Neural cell (in vitro differentiated cells): ENCODE data around the gene MAPK4. TPM values are rescaled to one million over a fixed set of nuclear protein-coding genes. Genes with fewer than 3 reads are reported as not detected.

Experiments used
- H2AFZ ChIP-seq: fragments of 200-600, 300-800 bp; sonication (generic), shearing (Covaris generic); 2 replicates; pipeline ENCODE4 v1.6.0; 2014; ENCODE audit warnings: low read depth, mild to moderate bottlenecking, antibody characterized with exemption, low read length, moderate library complexity
- H3F3A ChIP-seq: fragments of 200-600 bp; shearing (Covaris generic); 2 replicates; pipeline ENCODE4 v1.6.1; 2016; ENCODE audit warnings: mild to moderate bottlenecking, moderate library complexity, mixed read lengths, antibody characterized with exemption, low read length; ENCODE audit not compliant: insufficient read depth, poor library complexity, severe bottlenecking
- H3K27ac ChIP-seq: fragments of 200-600, 300-800 bp; sonication (generic), shearing (Covaris generic); 2 replicates; pipeline ENCODE4 v1.5.1; 2014; ENCODE audit warnings: mild to moderate bottlenecking, low read length, moderate library complexity
- H3K27me3 ChIP-seq: fragments of 300-800, 200-600 bp; sonication (generic), shearing (Covaris generic); 2 replicates; pipeline ENCODE4 v1.6.0; 2014; ENCODE audit warnings: mild to moderate bottlenecking, low read depth, low read length, moderate library complexity; ENCODE audit not compliant: insufficient read depth
- H3K36me3 ChIP-seq: fragments of 300-800, 200-600 bp; sonication (generic), shearing (Covaris generic); 2 replicates; pipeline ENCODE4 v1.5.1; 2014; ENCODE audit warnings: mild to moderate bottlenecking, antibody characterized with exemption, low read length, moderate library complexity; ENCODE audit not compliant: insufficient read depth
- H3K4me2 ChIP-seq: fragments of 300-800, 200-600 bp; sonication (generic), shearing (Covaris generic); 2 replicates; pipeline ENCODE4 v1.6.0; 2014; ENCODE audit warnings: mild to moderate bottlenecking, low read length
- H3K4me3 ChIP-seq: fragments of 300-800, 200-600 bp; sonication (generic), shearing (Covaris generic); 2 replicates; pipeline ENCODE4 v1.5.1; 2014; ENCODE audit warnings: mild to moderate bottlenecking, low read length, moderate library complexity
- H3K79me2 ChIP-seq: fragments of 200-600 bp; shearing (Covaris generic); replicated peaks from 2 replicates; pipeline ENCODE4 v1.6.0; 2014; ENCODE audit warnings: mild to moderate bottlenecking, low read length, moderate library complexity; ENCODE audit not compliant: insufficient read depth
- H3K9ac ChIP-seq: fragments of 300-800, 200-600 bp; sonication (generic), shearing (Covaris generic); 2 replicates; pipeline ENCODE4 v1.6.1; 2016; ENCODE audit warnings: mild to moderate bottlenecking, low read length, mixed read lengths
- H3K9me2 ChIP-seq: fragments of 200-600 bp; shearing (Covaris generic); 2 replicates; pipeline ENCODE4 v1.6.1; 2016; ENCODE audit warnings: mild to moderate bottlenecking, low read length, mixed read lengths; ENCODE audit not compliant: insufficient read depth
- H3K9me3 ChIP-seq: fragments of 200-600, 300-800 bp; sonication (generic), shearing (Covaris generic); 2 replicates; pipeline ENCODE4 v1.6.1; 2016; ENCODE audit warnings: mild to moderate bottlenecking, mixed run types, low read length, moderate library complexity, mixed read lengths
- H4K20me1 ChIP-seq: fragments of 200-600 bp; shearing (Covaris generic); 2 replicates; pipeline ENCODE4 v1.6.1; 2016; ENCODE audit warnings: mild to moderate bottlenecking, mixed run types; ENCODE audit not compliant: insufficient read depth
- EP300 ChIP-seq: fragments of 450-650 bp; conservative IDR thresholded peaks from 2 replicates; pipeline ENCODE4 v1.6.1; 2014; ENCODE audit warnings: antibody characterized with exemption, mild to moderate bottlenecking, moderate library complexity; ENCODE audit not compliant: poor library complexity, severe bottlenecking
- EZH2 ChIP-seq: fragments of 200-600, 300-800 bp; shearing (Covaris generic), sonication (generic); IDR thresholded peaks from 2 replicates; pipeline ENCODE4 v1.6.1; 2014; ENCODE audit warnings: antibody characterized with exemption, low read length, borderline replicate concordance, mild to moderate bottlenecking; ENCODE audit not compliant: insufficient read depth, poor library complexity, severe bottlenecking
- MXI1 ChIP-seq: fragments of 450-650 bp; conservative IDR thresholded peaks from 2 replicates; pipeline ENCODE4 v1.6.1; 2014; ENCODE audit warnings: antibody characterized with exemption, mild to moderate bottlenecking; ENCODE audit not compliant: poor library complexity, severe bottlenecking
- POLR2AphosphoS5 ChIP-seq: IDR thresholded peaks from 2 replicates; pipeline ENCODE4 v1.6.1; 2012
- RAD21 ChIP-seq: fragments of 450-650 bp; conservative IDR thresholded peaks from 2 replicates; pipeline ENCODE4 v1.6.1; 2014; ENCODE audit warnings: antibody characterized with exemption, mild to moderate bottlenecking, moderate library complexity
- SMC3 ChIP-seq: fragments of 450-650 bp; conservative IDR thresholded peaks from 2 replicates; pipeline ENCODE4 v1.6.1; 2014; ENCODE audit warnings: antibody characterized with exemption, mild to moderate bottlenecking, moderate library complexity; ENCODE audit not compliant: poor library complexity
- TAF1 ChIP-seq: IDR thresholded peaks from 2 replicates; pipeline ENCODE4 v1.6.1; 2012; ENCODE audit warnings: low read depth
- polyA plus RNA-seq: library from polyadenylated mRNA; depleted of rRNA; stranded (reverse); fragments of >200 nt; gene quantifications from 2 replicates; pipeline ENCODE4 v1.2.3, GENCODE V29; 2014
- TF ChIP-seq, protein P1 (sequence below): IDR thresholded peaks from 2 replicates; pipeline ENCODE4 v1.6.1; 2012; ENCODE audit warnings: borderline replicate concordance
- TF ChIP-seq, protein P2 (sequence below): fragments of 450-650 bp; IDR thresholded peaks from 2 replicates; pipeline ENCODE4 v1.5.1; 2014; ENCODE audit warnings: antibody characterized with exemption, mild to moderate bottlenecking, moderate library complexity; ENCODE audit not compliant: poor library complexity, severe bottlenecking

Gene MAPK4
- polyA plus RNA-seq, 1 donor from 2014 or later: 12.7 TPM

DNA sequence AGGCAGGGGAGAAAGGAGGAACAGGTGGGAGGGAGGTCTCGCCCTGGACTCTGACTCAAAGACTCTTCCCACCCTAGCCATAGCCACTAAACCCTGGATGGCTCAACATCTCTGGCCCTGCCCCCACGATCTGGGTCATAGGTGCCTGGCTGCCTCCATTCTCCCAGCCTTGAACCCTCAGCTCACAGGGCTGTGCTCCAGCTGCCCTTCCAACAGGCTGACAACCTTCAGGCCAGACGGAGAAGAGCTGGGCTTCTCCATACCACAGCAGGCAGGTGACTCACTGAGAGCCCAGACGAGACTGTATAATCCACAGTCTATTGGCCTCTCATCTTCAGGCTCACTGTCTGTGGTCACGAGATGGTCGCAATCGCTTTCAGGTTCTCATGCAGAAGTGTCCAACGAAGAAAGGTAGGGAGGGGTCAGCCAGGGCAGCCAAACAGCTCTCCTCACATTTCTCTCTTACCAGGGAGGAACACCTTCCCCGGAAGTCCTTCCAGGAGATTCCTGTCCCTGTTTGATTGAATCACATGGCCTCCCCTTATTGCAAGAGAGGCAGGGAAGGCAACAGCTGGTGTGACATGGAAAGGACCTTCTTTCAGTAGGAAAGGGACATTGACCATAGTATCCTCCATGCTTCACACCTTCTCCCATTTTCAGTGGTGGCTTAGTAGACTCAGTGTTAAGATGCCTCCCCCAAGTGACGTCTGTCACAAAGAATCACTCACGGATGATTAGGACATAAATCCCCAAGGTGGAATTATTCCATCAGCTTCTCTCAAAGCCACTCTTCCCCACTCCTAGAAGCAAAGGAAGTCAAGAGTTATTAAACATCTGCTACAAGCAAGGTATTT lies 159.8 kb downstream of the MAPK4 start:
- Histone ChIP-seq H3K9ac (no peak overlapping the region), H3K4me3 (peak overlapping the region; percentile 16), H2AFZ (no peak overlapping the region), H3K9me3 (no peaks in the 10 kb centered on the region), H3F3A (no peaks in the 10 kb centered on the region), H3K36me3 (peaks cover 10% of the 10 kb centered on the region), H3K79me2 (no peaks in the 10 kb centered on the region), H3K27me3 (no peaks in the 10 kb centered on the region), H4K20me1 (no peaks in the 10 kb centered on the region), H3K27ac (no peak overlapping the region), H3K9me2 (no peaks in the 10 kb centered on the region), H3K4me2 (no peak overlapping the region)
- no peak for TF ChIP-seq SMC3
- TF ChIP-seq, protein P1, sequence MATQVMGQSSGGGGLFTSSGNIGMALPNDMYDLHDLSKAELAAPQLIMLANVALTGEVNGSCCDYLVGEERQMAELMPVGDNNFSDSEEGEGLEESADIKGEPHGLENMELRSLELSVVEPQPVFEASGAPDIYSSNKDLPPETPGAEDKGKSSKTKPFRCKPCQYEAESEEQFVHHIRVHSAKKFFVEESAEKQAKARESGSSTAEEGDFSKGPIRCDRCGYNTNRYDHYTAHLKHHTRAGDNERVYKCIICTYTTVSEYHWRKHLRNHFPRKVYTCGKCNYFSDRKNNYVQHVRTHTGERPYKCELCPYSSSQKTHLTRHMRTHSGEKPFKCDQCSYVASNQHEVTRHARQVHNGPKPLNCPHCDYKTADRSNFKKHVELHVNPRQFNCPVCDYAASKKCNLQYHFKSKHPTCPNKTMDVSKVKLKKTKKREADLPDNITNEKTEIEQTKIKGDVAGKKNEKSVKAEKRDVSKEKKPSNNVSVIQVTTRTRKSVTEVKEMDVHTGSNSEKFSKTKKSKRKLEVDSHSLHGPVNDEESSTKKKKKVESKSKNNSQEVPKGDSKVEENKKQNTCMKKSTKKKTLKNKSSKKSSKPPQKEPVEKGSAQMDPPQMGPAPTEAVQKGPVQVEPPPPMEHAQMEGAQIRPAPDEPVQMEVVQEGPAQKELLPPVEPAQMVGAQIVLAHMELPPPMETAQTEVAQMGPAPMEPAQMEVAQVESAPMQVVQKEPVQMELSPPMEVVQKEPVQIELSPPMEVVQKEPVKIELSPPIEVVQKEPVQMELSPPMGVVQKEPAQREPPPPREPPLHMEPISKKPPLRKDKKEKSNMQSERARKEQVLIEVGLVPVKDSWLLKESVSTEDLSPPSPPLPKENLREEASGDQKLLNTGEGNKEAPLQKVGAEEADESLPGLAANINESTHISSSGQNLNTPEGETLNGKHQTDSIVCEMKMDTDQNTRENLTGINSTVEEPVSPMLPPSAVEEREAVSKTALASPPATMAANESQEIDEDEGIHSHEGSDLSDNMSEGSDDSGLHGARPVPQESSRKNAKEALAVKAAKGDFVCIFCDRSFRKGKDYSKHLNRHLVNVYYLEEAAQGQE: no peak
- no peak for TF ChIP-seq RAD21
- TF ChIP-seq EP300: no peak
- TF ChIP-seq EZH2: no peak
- TF ChIP-seq MXI1: no peak
- no peak for TF ChIP-seq POLR2AphosphoS5
- TF ChIP-seq, protein P2, sequence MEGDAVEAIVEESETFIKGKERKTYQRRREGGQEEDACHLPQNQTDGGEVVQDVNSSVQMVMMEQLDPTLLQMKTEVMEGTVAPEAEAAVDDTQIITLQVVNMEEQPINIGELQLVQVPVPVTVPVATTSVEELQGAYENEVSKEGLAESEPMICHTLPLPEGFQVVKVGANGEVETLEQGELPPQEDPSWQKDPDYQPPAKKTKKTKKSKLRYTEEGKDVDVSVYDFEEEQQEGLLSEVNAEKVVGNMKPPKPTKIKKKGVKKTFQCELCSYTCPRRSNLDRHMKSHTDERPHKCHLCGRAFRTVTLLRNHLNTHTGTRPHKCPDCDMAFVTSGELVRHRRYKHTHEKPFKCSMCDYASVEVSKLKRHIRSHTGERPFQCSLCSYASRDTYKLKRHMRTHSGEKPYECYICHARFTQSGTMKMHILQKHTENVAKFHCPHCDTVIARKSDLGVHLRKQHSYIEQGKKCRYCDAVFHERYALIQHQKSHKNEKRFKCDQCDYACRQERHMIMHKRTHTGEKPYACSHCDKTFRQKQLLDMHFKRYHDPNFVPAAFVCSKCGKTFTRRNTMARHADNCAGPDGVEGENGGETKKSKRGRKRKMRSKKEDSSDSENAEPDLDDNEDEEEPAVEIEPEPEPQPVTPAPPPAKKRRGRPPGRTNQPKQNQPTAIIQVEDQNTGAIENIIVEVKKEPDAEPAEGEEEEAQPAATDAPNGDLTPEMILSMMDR: no peak
- no peak for TF ChIP-seq TAF1

DNA sequence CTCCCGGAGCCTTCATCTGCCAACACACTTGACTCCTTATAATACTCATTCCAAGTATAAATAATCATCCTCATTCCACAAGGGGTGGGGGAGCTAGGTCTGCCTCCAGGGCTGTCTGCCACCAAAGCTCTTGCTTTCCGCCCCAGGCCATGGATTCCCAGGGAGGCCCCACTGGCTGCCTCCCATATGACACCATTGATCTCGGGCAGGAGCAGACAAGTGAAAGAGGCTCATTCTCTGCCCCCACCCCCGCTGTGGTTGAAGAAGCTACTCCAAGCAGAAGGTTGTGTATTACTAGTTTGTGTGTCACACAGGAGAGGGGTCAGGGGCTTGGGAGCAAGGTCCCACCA lies 160.4 kb downstream of the MAPK4 start:
- Histone ChIP-seq H3K9me2 (no peaks in the 10 kb centered on the region), H3K4me2 (no peak overlapping the region), H2AFZ (no peak overlapping the region), H3K79me2 (no peaks in the 10 kb centered on the region), H3K27ac (peak overlapping the region; percentile 9), H3F3A (no peaks in the 10 kb centered on the region), H3K9ac (no peak overlapping the region), H3K27me3 (no peaks in the 10 kb centered on the region), H4K20me1 (no peaks in the 10 kb centered on the region), H3K36me3 (peaks cover 10% of the 10 kb centered on the region), H3K4me3 (peak overlapping the region; percentile 16), H3K9me3 (no peaks in the 10 kb centered on the region)
- TF ChIP-seq, protein P2: no peak
- TF ChIP-seq EP300 (no peak), RAD21 (no peak), SMC3 (no peak), EZH2 (no peak), POLR2AphosphoS5 (no peak), MXI1 (no peak), TAF1 (no peak)
- TF ChIP-seq, protein P1: no peak
